ENCODE data around the gene LIN37. TPM values are rescaled to one million over a fixed set of nuclear protein-coding genes. Genes with fewer than 3 reads are reported as not detected.

Gene LIN37
- total RNA-seq, 2 donors from 2014 or later = 5.1 to 7.5 TPM

- Histone ChIP-seq H3K4me3 (peak within 1 kb of the TSS; percentile 95), H3K4me1 (peaks cover 18% of the 10 kb centered on the region), H3K9ac (ENCODE audit: low read depth in 2 of 2, low read length in 2 of 2) (peak within 1 kb of the TSS; percentile 66 to 88), H3K27ac (peak within 1 kb of the TSS; percentile 96), H3K9me3 (no peaks in the 10 kb centered on the region), H3K27me3 (no peaks in the 10 kb centered on the region), H3K36me3 (peaks cover 6% of the 10 kb centered on the region)
- DNase-seq = no peak
- intact Hi-C loops (cut with DNase I) = loop anchor here (2.0 kb wide), 1 partner anchor 23 kb away; no protein-coding TSS in a partner anchor
- TF ChIP-seq, protein P1, sequence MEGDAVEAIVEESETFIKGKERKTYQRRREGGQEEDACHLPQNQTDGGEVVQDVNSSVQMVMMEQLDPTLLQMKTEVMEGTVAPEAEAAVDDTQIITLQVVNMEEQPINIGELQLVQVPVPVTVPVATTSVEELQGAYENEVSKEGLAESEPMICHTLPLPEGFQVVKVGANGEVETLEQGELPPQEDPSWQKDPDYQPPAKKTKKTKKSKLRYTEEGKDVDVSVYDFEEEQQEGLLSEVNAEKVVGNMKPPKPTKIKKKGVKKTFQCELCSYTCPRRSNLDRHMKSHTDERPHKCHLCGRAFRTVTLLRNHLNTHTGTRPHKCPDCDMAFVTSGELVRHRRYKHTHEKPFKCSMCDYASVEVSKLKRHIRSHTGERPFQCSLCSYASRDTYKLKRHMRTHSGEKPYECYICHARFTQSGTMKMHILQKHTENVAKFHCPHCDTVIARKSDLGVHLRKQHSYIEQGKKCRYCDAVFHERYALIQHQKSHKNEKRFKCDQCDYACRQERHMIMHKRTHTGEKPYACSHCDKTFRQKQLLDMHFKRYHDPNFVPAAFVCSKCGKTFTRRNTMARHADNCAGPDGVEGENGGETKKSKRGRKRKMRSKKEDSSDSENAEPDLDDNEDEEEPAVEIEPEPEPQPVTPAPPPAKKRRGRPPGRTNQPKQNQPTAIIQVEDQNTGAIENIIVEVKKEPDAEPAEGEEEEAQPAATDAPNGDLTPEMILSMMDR (IDR thresholded peaks at IDR 0.05) = no peak
Observed at GRCh38 chr19:35717665-35718344, 30.6 kb upstream of the LIN37 start, which contains the start of gene KMT2B. Gene KMT2B (plus strand): TSS chr19:35718003. CDS start chr19:35718019, 16 bp downstream.

DNA sequence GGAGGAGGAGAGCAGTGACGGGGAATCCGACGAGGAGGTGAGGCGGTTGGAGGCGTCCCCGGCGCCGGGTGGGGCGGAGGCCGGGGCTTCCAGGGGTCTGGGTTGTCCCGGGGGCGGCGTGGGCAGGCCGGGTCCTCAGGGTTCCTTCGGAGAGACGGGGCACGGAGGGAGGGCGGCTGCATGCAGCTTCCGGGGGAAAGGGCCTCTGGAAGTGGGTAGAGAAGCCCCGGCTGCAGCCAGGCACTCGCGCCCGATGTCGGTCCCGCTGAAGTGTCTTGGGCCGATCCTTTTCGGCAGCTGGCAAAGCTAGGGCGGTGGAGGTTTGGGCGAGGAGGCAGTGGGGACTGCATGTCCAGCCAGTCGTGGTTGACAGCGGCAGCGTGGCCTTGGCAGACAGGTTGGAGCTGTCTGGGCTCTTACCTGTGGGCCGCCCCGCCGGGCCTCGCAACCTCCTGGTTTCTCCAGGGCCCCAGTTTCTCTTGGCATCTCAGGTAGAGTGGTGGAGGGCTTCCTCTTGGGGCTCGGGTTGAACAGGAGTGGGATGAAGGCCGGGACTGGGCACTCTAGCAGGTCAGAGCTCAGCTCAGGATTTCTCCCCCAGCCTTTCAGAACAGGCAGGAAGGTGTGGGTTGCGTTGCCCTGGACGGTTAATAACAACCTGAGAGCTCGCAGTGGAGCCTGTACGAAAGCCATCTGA is 29.9 kb upstream of the LIN37 start:
- intact Hi-C loops (cut with DNase I) = no loop called here
- H3K9me3 ChIP-seq = no peaks in the 10 kb centered on the region
- peak overlapping the region; percentile 57 for H3K27ac ChIP-seq
- peak; percentile 42 for DNase-seq
- H3K27me3 ChIP-seq = no peaks in the 10 kb centered on the region
- peak overlapping the region; percentile 95 for H3K4me3 ChIP-seq
- H3K4me1 ChIP-seq = peaks cover 18% of the 10 kb centered on the region
- H3K9ac ChIP-seq (ENCODE audit: low read depth in 2 of 2, low read length in 2 of 2) = peak overlapping the region; percentile 66 to 88
- H3K36me3 ChIP-seq = peaks cover 8% of the 10 kb centered on the region
- TF ChIP-seq, protein P1 (IDR thresholded peaks at IDR 0.05) = no peak

- Histone ChIP-seq H3K36me3 (peaks cover 9% of the 10 kb centered on the region), H3K4me3 (peak overlapping the region; percentile 95), H3K9ac (ENCODE audit: low read depth in 2 of 2, low read length in 2 of 2) (no peak overlapping the region), H3K9me3 (no peaks in the 10 kb centered on the region), H3K27ac (no peak overlapping the region), H3K27me3 (no peaks in the 10 kb centered on the region), H3K4me1 (peaks cover 18% of the 10 kb centered on the region)
- intact Hi-C loops (cut with DNase I) = no loop called here
- TF ChIP-seq, protein P1 (IDR thresholded peaks at IDR 0.05) = no peak
- DNase-seq = no peak
Observed at GRCh38 chr19:35719402-35720162, 28.8 kb upstream of the LIN37 start.

DNA sequence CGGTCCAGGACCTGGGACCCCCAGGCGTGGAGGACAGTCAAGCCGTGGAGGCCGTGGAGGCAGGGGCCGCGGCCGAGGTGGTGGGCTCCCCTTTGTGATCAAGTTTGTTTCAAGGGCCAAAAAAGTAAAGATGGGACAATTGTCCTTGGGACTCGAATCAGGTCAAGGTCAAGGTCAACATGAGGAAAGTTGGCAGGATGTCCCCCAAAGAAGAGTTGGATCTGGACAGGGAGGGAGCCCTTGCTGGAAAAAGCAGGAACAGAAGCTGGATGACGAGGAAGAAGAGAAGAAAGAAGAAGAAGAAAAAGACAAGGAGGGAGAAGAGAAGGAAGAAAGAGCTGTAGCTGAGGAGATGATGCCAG is 28.2 kb upstream of the LIN37 start:
- Histone ChIP-seq H3K4me1 (peaks cover 18% of the 10 kb centered on the region), H3K9ac (ENCODE audit: low read depth in 2 of 2, low read length in 2 of 2) (no peak overlapping the region), H3K4me3 (no peak overlapping the region), H3K9me3 (no peaks in the 10 kb centered on the region), H3K27ac (no peak overlapping the region), H3K27me3 (no peaks in the 10 kb centered on the region), H3K36me3 (peaks cover 14% of the 10 kb centered on the region)
- intact Hi-C loops (cut with DNase I) = no loop called here
- DNase-seq = no peak
- TF ChIP-seq, protein P1 (IDR thresholded peaks at IDR 0.05) = no peak

DNA sequence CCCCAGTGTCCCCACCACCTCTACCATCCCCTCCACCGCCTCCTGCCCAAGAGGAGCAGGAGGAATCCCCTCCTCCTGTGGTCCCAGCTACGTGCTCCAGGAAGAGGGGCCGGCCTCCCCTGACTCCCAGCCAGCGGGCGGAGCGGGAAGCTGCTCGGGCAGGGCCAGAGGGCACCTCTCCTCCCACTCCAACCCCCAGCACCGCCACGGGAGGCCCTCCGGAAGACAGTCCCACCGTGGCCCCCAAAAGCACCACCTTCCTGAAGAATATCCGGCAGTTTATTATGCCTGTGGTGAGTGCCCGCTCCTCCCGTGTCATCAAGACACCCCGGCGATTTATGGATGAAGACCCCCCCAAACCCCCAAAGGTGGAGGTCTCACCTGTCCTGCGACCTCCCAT is 27.7 kb upstream of the LIN37 start:
- peaks cover 14% of the 10 kb centered on the region for H3K4me1 ChIP-seq
- peaks cover 19% of the 10 kb centered on the region for H3K36me3 ChIP-seq
- H3K4me3 ChIP-seq = no peak overlapping the region
- no peaks in the 10 kb centered on the region for H3K9me3 ChIP-seq
- TF ChIP-seq, protein P1 (IDR thresholded peaks at IDR 0.05) = no peak
- no peak overlapping the region for H3K27ac ChIP-seq
- H3K9ac ChIP-seq (ENCODE audit: low read depth in 2 of 2, low read length in 2 of 2) = no peak overlapping the region
- no peak for DNase-seq
- intact Hi-C loops (cut with DNase I) = no loop called here
- no peaks in the 10 kb centered on the region for H3K27me3 ChIP-seq
